ENCODE measurements around the gene MED22. TPM values are rescaled to one million over a fixed set of nuclear protein-coding genes. Genes with fewer than 3 reads are reported as not detected.
A peak's percentile ranks its signal among the peaks of the same experiment; 100 is the strongest.

Gene MED22
- total RNA-seq, 1 donor from 2014 or later, result 26.0 TPM

DNA sequence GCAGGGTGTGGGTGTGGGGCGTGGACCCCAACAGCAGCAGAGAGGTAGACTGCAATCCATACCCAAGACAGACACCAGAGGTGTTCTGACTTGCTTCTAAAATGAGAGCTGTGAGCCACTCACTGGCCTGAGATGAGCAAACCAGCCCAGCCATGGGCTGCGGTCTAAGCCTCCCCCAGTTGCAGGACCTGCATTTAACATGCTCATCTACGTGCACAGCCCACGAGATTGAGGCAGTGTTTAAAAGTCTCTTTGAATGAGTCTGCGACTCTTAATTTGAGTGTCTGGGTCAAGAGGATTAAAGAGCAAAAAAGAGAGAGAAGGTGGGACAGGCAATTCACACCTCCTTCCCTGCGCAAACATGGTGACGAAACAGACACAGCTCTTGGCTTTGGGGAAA, 22.0 kb upstream of the MED22 start:
- H3K27me3 Mint-ChIP-seq (ENCODE audit: low read depth), result no peaks in the 10 kb centered on the region
- no peaks in the 10 kb centered on the region for H3K9me3 Mint-ChIP-seq (ENCODE audit: low read depth)
- H3K4me1 Mint-ChIP-seq (ENCODE audit: low read depth), result peaks cover 62% of the 10 kb centered on the region
- TF ChIP-seq, protein P1, sequence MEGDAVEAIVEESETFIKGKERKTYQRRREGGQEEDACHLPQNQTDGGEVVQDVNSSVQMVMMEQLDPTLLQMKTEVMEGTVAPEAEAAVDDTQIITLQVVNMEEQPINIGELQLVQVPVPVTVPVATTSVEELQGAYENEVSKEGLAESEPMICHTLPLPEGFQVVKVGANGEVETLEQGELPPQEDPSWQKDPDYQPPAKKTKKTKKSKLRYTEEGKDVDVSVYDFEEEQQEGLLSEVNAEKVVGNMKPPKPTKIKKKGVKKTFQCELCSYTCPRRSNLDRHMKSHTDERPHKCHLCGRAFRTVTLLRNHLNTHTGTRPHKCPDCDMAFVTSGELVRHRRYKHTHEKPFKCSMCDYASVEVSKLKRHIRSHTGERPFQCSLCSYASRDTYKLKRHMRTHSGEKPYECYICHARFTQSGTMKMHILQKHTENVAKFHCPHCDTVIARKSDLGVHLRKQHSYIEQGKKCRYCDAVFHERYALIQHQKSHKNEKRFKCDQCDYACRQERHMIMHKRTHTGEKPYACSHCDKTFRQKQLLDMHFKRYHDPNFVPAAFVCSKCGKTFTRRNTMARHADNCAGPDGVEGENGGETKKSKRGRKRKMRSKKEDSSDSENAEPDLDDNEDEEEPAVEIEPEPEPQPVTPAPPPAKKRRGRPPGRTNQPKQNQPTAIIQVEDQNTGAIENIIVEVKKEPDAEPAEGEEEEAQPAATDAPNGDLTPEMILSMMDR (IDR thresholded peaks at IDR 0.05), result no peak
- no peak overlapping the region for H3K4me3 Mint-ChIP-seq (ENCODE audit: unreplicated experiment)
- no peak for DNase-seq (ENCODE audit: low spot score)
- peak overlapping the region; percentile 28 for H3K27ac Mint-ChIP-seq (ENCODE audit: unreplicated experiment)
- peaks cover 20% of the 10 kb centered on the region for H3K36me3 Mint-ChIP-seq (ENCODE audit: low read depth)

DNA sequence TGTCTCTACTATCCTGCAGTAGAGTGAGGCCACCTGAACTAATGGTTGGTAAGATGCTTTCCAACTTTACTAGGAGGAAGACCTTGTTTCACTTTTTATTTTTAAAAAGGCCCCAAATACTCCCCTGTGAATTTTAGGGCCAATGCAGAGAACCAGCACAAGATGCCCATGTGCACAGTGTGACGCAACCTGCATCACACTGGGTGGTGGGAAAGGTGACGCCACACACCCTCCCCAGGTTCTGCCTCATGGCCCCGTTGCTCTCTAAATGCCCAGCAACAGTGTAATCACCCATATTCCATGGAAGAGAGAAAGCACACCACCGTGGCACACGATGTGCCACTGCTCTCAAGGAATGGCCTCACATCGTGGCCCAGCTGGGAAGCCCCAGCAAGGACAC, 21.5 kb upstream of the MED22 start:
- TF ChIP-seq, protein P1 (IDR thresholded peaks at IDR 0.05), result no peak
- peaks cover 57% of the 10 kb centered on the region for H3K4me1 Mint-ChIP-seq (ENCODE audit: low read depth)
- DNase-seq (ENCODE audit: low spot score), result no peak
- H3K27ac Mint-ChIP-seq (ENCODE audit: unreplicated experiment), result peak overlapping the region; percentile 13
- H3K9me3 Mint-ChIP-seq (ENCODE audit: low read depth), result no peaks in the 10 kb centered on the region
- H3K36me3 Mint-ChIP-seq (ENCODE audit: low read depth), result peaks cover 20% of the 10 kb centered on the region
- no peaks in the 10 kb centered on the region for H3K27me3 Mint-ChIP-seq (ENCODE audit: low read depth)
- no peak overlapping the region for H3K4me3 Mint-ChIP-seq (ENCODE audit: unreplicated experiment)

DNA sequence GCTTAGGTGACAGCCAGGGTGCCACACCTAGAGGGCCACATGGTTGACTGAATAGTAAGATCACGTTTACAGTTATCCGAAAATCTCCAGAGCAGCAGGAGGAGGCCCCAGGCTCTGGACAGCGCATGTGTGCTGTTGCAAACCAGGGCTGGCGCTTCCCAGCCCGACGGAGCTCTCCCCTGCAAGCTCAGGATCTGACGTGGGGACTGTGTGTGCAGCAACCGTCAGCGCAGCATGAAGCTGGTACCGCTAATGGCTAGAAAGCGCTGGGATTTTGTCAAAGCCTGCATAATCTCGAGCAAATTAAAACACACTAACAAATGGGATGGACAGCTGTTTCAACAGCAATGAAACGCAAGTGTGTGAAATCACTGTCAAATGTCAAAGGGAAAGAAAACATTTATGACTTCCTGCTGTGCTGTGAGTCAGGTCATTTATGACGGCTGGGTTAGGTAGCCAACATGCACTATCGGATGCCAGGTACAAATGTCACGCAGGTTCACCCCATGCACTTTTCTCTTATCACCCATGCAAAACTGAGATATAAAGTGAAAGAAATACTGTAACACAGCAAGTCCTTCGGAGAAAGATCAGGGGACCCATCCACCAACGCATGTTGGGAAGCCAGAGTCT, 20.4 kb upstream of the MED22 start:
- Mint-ChIP-seq H3K36me3 (ENCODE audit: low read depth) (peaks cover 28% of the 10 kb centered on the region), H3K27ac (ENCODE audit: unreplicated experiment) (peak overlapping the region; percentile 63), H3K4me3 (ENCODE audit: unreplicated experiment) (no peak overlapping the region), H3K27me3 (ENCODE audit: low read depth) (no peaks in the 10 kb centered on the region), H3K9me3 (ENCODE audit: low read depth) (no peaks in the 10 kb centered on the region), H3K4me1 (ENCODE audit: low read depth) (peaks cover 51% of the 10 kb centered on the region)
- TF ChIP-seq, protein P1 (IDR thresholded peaks at IDR 0.05), result no peak
- no peak for DNase-seq (ENCODE audit: low spot score)

DNA sequence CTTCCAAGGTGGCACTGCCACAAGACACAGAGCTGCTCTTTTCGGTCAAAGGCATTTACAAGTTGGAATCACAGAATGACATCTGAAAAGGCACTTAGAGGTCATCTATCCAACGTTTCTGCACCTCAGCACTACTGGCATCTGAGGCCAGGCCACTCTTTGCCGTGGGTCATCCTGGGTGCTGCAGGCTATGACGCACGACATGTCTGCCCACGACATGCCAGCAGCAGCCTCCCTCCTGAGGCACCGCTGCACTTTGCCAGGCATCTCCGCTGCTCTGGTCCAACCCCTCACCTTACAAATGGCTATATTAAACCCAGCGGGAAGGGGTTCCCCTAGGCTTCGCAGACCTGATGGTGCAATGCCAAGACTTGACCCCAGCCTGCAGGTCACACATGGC, 19.8 kb upstream of the MED22 start:
- no peaks in the 10 kb centered on the region for H3K9me3 Mint-ChIP-seq (ENCODE audit: low read depth)
- peaks cover 32% of the 10 kb centered on the region for H3K36me3 Mint-ChIP-seq (ENCODE audit: low read depth)
- H3K4me1 Mint-ChIP-seq (ENCODE audit: low read depth), result peaks cover 47% of the 10 kb centered on the region
- DNase-seq (ENCODE audit: low spot score), result no peak
- H3K27me3 Mint-ChIP-seq (ENCODE audit: low read depth), result no peaks in the 10 kb centered on the region
- no peak overlapping the region for H3K27ac Mint-ChIP-seq (ENCODE audit: unreplicated experiment)
- TF ChIP-seq, protein P1 (IDR thresholded peaks at IDR 0.05), result no peak
- no peak overlapping the region for H3K4me3 Mint-ChIP-seq (ENCODE audit: unreplicated experiment)

DNA sequence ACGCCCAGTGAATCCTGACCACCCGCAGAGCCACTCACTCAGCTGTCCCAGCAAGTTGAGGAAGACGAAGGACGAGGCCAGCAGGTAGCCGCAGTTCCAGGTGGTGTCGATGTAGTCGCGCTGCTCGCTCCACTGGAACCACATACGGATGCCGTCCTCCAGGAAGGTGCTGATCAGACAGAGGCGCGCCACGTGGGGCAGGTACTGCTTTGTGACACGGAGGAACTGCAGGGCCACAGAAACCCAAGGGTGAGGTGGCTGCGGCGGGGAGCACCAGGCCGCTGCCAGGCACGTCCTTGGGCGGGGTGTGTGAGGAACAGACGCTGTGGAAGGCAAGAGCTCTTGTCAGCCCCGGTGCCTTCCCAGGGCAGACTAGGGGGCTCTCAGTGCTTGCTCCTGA, 19.3 kb upstream of the MED22 start:
- Mint-ChIP-seq H3K4me3 (ENCODE audit: unreplicated experiment) (no peak overlapping the region), H3K27me3 (ENCODE audit: low read depth) (no peaks in the 10 kb centered on the region)
- TF ChIP-seq, protein P1 (IDR thresholded peaks at IDR 0.05), result no peak

More for the DNA sequence above, 19.3 kb upstream of the MED22 start:
- H3K36me3 Mint-ChIP-seq (ENCODE audit: low read depth), result peaks cover 32% of the 10 kb centered on the region
- H3K4me1 Mint-ChIP-seq (ENCODE audit: low read depth), result peaks cover 41% of the 10 kb centered on the region
- no peak for DNase-seq (ENCODE audit: low spot score)
- no peaks in the 10 kb centered on the region for H3K9me3 Mint-ChIP-seq (ENCODE audit: low read depth)
- H3K27ac Mint-ChIP-seq (ENCODE audit: unreplicated experiment), result no peak overlapping the region
